Dermis blood vessel endothelial cell (primary cell): ENCODE data around the gene ZC3H12D. TPM values are rescaled to one million over a fixed set of nuclear protein-coding genes. Genes with fewer than 3 reads are reported as not detected.
"Not testable (repeated sequence)": the region's sequence is repeated elsewhere in the genome, so short reads cannot be mapped to it uniquely, and the experiment has no call there.

Experiments
- DNase-seq: peaks from one replicate; pipeline ENCODE4 v3.0.0; 2010
- total RNA-seq: library from RNA; depleted of rRNA; stranded (reverse); fragments of >200 nt; gene quantifications from 2 replicates; pipeline ENCODE4 v1.2.3, GENCODE V29; 2014

Gene ZC3H12D
- total RNA-seq, 1 donor from 2014 or later: 0.17 TPM

DNA sequence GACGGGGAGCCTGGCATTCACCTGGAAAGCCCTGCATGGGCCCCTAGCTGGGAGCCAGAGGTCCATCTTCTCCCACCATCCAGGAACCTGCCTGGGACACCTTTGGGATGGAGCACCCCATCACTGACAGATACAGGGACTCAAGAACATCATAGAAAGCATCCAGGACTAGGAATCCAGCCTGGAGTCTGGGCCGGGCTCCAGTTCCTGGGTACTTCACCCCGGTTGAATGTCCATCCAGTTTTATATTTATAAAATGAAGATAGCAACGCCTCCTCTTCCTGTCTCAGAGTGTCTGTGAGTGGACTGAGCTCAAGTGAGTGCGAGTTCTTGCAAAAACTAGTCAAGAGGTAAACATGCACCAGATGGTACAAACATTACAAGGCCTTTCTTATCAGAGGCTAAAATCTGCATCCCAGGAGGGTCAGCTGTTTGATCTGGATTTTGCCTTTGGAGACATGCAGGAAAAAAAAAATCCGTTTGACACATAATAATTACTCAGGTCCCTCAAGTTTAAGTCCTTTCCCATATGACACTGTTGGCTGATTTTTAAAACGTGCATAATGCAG is 27.4 kb downstream of the ZC3H12D start:
- DNase-seq: no peak

DNA sequence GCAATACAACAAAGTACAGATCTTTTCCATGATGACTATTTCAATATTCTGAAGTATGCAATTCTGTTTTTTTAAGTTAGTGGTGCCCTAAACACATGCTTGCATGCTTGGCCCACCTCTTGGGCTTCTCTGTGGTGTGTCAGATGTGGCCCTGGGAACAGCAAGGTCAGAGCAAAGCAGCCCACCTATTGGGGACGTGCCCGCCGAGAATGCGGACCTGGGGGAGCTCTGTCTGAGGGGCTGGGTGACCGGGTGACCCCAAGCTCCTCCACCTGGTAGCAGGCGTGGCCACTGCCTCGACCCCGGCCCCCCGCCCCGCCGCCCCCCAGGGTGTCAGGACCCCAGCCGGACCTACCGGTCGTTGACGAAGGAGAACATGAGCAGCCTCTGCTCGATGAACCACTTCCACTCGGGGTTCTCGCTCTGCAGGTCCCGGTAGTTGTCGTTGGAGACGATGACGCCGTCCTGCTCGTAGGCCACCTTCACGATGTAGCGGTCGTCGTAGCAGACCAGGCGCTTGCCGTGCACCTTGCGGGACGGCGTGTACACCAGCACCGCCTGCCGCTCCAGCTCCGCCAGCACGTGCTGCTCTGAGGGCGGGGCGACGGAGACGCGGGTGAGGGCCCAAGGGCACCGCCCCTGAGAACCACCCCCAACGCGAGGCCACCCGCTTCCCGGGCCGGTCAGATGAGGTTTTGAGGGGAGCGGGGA is 28.3 kb downstream of the ZC3H12D start:
- no peak for DNase-seq

DNA sequence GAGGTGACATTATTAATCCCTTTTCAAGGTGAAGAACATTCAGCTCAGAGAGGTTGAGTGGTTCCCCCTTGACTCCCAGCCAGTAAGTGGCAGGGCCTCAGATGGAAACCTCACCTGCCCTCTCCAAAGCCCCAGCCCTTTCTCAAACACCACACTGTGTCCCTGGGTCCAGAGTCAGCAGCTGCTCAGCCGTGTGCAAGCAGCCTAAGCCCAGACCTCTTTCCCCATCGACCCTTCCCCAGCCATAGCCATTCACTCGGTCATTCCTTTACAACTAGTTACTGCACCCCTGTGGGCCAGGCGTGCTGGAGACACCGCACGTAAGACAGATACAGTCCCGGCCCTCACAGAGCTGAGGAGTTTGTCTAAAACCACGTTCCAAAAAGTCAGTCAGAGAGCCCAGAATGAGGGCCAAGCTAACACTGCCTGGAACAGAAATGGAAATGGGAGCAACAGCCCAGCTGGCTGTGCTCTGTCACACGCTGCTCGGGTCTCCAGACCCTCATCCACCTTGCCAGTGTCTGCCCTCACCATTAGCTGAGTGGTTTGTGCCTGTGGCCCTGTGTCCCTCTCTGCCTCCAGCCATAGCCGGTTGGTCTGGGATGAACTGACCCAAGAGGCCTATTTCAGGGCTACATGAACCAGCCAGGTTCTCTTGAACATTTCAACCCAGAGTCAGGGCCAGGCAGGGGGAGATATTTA is 29.6 kb downstream of the ZC3H12D start:
- no peak for DNase-seq

DNA sequence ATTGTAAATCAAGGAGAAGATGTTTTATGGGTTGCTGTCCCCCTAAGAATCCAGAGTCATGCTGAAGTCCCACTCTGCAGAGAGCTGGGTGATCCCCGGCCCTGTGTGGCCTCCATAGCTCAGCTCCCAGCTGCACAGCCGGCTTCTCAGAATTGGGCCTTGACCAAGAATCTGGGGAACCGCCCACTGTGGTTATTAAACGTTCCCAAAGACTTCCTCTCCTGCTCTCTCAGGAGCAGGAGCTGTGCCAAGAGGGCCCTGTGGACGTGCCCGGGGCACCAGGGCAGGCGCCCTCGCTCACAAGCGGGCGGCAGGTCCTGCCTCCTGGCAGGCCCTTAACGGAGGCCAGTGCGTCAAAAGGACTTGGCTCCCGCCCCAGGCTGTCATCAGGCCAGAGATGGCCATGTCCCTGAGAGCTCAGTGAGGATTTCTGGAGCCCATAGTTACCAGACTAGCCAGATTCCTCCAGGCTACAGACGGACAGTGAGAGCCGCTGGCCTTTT is 30.4 kb downstream of the ZC3H12D start:
- DNase-seq: peak; percentile 60

DNA sequence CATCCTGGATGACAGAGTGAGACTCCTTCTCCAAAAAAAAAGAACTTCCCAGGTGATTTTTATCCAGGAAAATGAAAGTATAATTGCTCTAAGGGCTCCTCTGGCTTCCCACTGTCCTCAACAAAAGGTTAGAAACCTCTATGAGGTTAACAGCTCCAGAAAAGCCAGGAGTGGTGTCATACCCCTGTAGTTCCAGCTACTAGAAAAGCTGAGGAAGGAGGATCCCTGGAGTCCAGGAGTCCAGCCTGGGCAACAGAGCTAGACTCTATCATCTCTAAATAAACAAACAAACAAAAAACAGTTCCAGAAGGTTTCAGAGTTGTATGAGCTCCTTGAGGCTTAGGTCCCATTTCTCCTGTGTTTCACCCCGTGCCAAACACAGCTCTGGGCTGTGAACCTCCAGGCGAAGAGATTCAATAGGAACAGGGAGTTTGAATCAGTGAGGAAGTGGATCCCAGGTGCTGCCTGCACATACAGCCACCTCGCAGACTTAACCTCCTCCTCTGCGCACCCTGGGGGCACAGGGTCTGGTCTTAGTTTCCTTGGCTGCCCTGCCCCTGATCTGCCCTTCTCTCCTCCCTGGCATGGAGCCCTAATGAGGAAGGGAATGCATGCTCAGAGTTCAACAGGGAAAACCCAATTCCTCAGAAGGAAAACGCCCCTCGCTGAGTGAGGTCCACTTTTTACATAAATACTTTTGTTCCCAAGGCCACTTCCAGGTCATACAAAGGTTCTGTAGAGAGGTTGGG is 31.0 kb downstream of the ZC3H12D start:
- DNase-seq: no peak

DNA sequence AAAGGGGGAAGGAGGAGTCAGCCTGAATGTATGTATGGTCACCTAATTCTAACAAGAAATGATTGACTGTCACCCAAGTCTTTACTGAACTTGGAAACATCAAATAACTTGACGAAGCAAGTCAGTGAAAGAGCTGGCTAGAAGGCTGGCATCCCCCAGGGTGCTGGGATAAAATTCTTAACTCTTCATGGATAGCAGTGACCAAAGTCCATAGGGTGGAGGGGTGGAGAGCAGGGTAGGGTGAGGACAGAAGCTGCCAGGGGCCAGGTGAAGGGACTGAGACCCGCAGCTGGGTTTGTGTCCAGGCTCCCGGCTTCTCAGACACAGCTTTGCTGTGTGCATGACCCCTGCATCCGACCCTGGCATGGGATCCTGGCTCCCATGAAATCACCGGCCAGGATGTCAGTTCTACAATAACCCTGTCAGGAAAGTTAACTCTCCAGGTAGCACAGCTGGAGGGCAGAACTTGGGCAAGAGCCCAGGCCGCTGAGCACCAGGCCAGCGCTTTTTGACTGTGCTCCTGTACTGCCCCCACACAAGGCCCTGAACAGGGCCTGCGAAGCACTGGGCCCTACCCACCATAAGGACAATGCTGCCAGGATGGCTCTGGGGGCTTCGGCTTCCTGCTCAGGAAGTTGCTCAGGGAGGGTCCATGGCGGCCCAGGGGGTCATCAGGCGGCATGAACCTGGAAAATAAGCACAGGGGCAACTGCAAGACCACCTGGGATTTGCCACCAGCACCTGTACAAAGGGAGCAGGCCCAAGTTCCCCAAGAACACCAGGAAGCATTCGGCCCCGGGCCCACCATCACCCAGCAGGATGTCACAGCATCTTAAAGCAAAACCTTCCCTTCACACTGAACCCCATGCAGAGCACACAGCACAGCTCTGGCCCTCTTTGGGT is 32.5 kb downstream of the ZC3H12D start:
- DNase-seq: no peak

DNA sequence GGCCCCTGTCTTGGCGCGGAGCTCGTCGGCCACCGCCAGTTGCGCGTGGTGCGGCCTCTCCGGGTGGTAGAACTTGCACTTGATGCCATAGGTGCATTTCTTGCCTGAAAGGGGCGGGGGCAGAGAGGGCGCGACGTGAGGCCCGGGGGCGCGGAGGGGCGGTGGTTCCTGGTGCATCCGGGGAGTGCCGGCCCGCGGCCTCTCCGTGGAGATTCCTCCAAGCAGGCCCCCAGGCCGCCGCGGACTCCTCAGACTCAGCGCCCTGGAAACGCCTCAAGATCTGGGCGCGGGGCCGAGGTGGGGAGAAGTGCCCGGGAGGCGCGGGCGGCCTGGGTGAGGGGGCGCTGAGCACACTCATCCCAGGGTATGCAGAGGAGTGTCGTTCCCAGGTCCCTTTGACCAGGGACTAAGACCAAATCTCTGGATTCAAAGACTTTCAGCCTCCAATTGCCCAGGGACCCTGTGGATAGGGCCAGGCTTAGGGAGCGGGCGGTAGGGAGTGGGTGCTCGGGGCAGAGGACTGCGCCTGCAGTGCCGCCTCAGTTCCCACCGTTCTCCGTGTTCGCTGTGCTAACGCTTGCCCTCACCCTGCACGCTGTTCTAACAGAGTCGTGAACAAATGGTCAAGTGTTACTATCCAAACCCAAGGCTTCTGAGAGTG is 33.3 kb downstream of the ZC3H12D start:
- no peak for DNase-seq

DNA sequence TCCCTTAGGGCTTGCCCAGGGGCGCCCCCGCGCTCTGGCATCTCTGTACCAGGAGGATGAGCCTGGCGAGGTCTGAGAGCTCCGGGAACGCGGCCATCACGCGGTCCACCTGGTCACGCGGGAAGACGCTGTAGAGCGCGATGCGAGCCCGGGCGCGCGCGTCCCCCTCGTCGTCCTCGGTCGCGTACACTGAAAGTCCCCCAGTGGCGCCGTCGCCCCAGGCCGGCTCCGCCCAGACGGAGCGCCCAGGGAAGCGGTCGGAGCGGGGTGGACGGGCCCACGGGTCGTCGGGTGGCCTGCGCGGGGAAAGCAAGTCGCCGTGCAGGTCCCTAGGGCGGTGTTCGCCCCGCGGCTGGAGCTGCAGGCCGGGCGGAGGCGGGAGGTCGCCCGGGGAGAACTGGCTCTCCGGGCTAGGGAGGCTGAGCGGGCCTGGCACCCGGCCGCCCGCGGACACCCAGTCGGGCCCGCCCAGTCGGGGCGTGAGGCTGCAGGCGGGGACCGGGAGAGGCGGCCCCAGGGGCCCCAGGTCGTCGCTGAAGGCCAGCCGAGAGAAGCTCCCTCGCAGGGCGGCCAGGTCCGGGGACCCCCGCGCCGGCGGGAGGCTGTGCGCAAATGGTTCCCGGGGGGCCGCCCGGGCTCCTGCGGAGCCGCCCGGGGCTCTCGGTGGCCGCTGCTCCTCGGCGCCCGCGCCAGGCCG is 34.0 kb downstream of the ZC3H12D start:
- no peak for DNase-seq

DNA sequence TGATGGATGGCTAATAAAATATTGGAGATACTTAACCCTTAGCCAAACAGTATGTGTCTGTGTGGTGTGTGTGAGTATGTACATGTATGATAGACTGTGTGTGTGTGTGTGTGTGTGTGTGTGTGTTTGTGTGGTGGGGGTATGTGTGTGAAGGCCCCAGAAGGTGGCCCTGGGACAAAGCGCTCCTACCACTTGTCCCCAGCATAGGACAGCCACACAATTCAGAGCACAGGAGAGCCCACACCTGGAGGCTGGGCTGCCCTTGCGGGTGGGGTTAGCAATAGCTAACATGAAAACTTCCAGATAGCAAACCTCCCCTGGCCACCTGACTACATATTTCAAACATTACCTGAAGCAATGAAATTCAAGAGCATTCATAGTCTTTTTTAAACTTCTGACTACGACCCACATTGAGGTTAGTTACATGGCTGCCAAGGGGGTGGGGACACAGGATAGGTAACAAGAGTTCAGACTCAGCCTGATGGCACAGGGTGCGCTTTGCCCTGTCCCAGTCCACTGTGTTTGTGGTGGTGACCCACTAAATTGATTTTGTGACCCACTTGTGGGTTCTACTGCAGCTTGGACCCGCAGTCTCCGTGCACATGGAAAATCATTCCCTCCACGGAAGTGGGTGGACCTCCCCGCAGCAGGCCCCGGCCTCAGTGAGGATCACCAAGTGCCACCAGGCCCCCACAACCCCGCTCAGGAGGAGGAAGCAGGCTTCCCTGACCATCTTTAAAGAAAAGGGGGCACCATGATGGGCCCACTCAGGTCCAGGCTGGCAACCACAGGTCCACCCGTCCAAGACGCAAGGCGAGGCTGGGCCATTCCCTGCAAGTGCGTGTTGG is 34.8 kb downstream of the ZC3H12D start:
- DNase-seq: no peak

DNA sequence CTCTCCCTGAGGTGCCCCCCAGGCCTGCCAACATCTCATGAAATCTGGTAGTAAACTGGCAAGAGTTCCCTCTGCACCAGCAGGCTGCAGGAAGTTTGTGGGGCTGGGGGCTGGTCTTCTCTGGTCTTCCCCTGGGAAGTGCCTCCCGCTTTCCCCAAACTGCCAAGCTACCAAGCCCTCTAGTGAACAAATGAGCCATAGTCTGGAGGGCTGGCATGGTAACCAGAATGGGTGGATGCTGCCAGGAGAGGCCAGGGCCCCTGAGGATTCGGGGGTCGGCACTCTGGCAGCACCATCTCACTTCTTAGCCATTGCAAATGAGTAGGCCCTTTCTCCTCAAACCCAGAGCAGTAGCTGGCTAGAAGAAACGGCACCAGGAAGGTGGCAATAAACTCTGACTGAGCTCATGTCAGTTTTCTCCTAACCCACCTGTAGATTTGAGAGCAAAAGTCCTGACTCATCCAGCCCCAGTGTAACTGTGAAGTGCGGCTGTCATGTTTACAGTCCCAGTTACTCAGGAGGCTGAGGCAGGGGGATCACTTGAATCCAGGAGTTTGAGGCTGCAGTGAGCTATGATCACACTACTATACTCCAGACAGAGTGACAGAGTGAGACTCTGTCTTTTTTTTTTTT is 35.9 kb downstream of the ZC3H12D start:
- no peak for DNase-seq

DNA sequence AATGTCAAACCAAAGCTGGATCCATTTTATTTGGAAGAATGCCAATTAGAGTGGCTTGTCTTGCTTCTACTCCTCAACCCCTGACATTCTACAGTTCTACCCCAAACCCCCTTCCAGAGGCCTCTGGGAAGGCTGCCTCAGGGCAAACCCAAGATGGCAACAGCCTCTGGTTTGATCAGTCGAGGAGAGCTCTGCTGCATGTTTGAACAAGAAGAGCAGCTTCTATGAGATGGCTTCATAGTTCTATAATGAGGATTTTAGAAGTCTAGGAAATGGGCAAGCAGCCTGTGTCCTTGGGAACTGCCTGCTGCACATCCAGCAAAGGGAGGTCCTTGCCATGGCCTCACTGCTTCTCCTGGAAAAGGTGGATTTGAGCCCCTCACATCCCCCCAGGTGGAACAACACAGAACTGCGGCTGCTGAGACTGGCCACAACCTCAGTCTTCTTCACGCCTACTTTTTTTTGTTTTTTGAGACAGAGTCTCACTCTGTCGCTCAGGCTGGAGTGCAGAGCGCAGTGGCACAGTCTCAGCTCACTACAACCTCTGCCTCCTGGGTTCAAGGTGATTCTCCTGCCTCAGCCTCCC is 37.9 kb downstream of the ZC3H12D start:
- no peak for DNase-seq

DNA sequence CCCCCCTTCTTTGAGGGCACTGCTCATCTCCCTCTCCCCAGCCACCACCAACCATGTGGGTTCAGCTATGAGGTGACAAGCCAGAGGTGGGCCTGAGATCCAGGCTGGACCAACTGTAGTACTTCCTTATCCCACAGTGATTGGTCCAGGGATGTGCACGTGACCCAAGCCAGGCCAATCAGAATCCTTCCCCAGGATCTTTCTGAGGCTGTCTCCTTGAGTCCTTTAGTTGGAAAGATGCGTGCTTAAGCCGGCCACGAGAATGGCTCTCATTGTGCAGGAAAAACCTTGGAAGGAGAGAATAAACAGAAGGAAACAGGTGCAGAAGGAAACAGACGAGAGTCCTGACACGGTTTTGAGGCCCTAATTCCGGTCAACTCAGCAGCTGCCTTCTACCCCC is 39.2 kb downstream of the ZC3H12D start:
- no peak for DNase-seq

DNA sequence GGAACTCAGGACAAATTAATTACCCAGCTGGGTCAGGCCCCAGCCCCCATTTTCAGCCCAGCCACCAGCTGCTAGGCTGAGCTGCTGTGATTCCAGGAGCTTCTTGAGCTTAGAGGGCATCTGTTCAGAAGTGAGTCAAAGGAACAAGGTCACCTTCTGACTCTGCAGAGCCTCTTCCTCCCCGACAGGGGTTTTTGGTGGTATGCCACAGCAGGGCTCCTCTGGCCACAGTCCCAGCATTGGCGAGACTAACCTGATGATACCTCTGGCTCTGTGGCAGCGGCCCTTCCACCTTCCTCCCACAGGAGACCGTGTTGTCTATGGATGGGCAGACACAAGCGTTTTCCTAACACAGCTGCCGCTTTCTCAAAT is 39.7 kb downstream of the ZC3H12D start:
- no peak for DNase-seq

DNA sequence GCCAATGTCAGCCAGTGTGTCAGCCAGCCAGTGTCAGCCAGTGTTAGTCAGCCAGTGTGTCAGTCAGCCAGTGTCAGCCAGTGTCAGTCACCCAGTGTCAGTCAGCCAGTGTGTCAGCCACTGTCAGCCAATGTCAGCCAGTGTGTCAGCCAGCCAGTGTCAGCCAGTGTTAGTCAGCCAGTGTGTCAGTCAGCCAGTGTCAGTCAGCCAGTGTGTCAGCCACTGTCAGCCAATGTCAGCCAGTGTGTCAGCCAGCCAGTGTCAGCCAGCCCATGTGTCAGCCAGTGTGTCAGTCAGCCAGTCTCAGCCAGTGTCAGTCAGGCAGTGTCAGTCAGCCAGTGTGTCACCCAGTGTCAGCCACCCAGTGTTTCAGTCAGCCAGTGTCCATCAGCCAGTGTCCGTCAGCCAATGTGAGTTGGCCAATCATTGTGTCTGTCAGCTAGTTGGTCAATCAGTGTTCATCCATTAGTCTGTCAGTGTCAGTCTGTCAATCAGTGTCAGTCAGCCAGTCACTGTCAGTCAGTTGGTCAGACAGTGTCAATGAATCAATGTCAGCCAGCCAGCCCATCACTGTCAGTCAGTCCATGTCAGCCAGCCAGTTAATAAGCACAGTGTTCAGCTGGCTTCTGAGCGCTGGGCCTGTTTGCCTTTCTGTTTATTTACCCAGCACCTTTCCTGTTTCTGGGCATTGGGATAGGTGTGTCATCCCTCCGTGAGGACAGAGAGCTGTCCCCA is 40.3 kb downstream of the ZC3H12D start:
- not testable (repeated sequence) for DNase-seq

DNA sequence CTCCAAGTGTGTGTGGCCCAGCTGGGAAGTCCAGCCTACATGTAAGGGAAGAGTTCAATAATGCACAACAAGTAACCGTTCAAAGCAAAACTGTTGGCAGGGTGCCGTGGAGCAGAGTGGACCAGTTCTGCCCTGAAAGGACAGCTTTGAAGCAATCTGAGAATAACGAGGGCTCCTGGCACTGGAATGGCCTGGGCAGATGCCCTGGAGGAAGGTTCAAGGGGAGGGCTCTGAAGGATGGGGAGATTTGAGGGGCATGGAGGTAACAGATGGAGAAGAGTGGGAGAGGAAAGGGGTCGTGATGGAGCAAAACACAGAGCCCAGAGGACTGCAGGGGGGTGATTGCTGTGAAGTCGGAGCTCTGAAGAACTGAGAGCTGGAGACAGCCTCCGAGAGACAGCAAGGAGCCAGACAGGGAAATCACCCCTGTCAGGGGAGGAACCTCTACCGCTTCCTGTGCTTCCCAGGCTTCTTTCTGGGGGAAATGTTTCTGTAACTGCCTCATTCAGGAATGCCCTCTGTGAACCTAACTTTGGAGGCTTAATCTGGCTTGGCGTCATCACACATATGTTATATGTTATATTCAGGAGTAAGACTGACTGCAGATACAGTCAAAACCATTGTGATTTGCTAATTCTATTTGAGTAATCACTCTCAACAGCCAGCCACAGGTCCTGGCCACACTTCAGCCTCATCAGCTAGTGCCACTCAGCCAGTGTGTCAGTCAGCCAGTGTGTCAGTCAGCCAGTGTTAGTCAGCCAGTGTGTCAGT is 41.2 kb downstream of the ZC3H12D start:
- DNase-seq: peak; percentile 25

DNA sequence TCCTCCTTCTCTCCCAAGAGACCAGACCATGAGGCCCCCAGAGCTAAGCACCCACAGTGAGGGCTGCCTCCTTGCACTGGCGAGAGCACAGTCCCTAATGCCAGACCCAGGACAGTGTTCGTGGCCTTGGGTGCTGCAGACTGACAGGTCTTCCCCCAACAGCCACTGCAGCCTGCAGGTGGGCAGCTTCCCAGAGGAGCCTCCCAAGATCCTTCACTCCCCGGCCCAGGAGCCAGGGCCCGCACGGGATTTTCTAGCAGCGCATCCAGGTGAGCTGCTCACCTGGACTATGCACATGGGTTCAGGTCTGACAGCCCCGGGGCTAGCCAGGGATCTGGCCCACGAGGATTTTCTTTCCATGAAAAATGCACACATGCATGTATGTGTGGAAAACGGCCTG is 43.1 kb downstream of the ZC3H12D start:
- no peak for DNase-seq
